WTC11 (cell line): ENCODE data around the gene STPG3. TPM values are rescaled to one million over a fixed set of nuclear protein-coding genes. Genes with fewer than 3 reads are reported as not detected.
A peak's percentile ranks its signal among the peaks of the same experiment; 100 is the strongest.

Experiments
- AR ChIP-seq: fragments of 250-450 bp; sonication (Bioruptor Pico); IDR thresholded peaks from 2 replicates; pipeline ENCODE4 v1.9.0; 2021; ENCODE audit warnings: mild to moderate bottlenecking
- ATF1 ChIP-seq: sonication (generic); formaldehyde crosslinking; IDR thresholded peaks from 2 replicates; pipeline ENCODE4 v1.8.1; 2023; ENCODE audit warnings: mild to moderate bottlenecking, moderate library complexity, missing genetic modification reagents
- ATF3 ChIP-seq: sonication (generic); formaldehyde crosslinking; conservative IDR thresholded peaks from 2 replicates; pipeline ENCODE4 v1.8.1; 2022; ENCODE audit warnings: mild to moderate bottlenecking, missing genetic modification reagents
- CREB1 ChIP-seq: sonication (generic); formaldehyde crosslinking; IDR thresholded peaks from 2 replicates; pipeline ENCODE4 v1.8.0; 2023; ENCODE audit warnings: mild to moderate bottlenecking, missing genetic modification reagents
- CREM ChIP-seq: sonication (generic); formaldehyde crosslinking; IDR thresholded peaks from 2 replicates; pipeline ENCODE4 v1.8.1; 2022; ENCODE audit warnings: mild to moderate bottlenecking, missing genetic modification reagents, moderate library complexity
- E2F1 ChIP-seq: sonication (generic); formaldehyde crosslinking; IDR thresholded peaks from 2 replicates; pipeline ENCODE4 v1.8.0; 2022; ENCODE audit warnings: mild to moderate bottlenecking, missing genetic modification reagents
- E2F5 ChIP-seq: sonication (generic); formaldehyde crosslinking; IDR thresholded peaks from 2 replicates; pipeline ENCODE4 v1.8.1; 2022; ENCODE audit warnings: mild to moderate bottlenecking, moderate library complexity, missing genetic modification reagents
- ELF4 ChIP-seq: sonication (generic); formaldehyde crosslinking; IDR thresholded peaks from 2 replicates; pipeline ENCODE4 v1.8.1; 2022; ENCODE audit warnings: low read depth, mild to moderate bottlenecking, moderate library complexity, missing genetic modification reagents
- EMX1 ChIP-seq: fragments of 250-450 bp; sonication (Bioruptor Pico); IDR thresholded peaks from 2 replicates; pipeline ENCODE4 v1.8.0; 2021; ENCODE audit warnings: mild to moderate bottlenecking
- ERG ChIP-seq: fragments of 250-450 bp; sonication (Bioruptor Pico); IDR thresholded peaks from 2 replicates; pipeline ENCODE4 v1.8.0; 2021; ENCODE audit warnings: mild to moderate bottlenecking
- FOXK1 ChIP-seq: sonication (generic); formaldehyde crosslinking; IDR thresholded peaks from 2 replicates; pipeline ENCODE4 v1.8.0; 2022; ENCODE audit warnings: mild to moderate bottlenecking, moderate library complexity, missing genetic modification reagents
- FOXP1 ChIP-seq: sonication (generic); formaldehyde crosslinking; IDR thresholded peaks from 2 replicates; pipeline ENCODE4 v1.8.0; 2022; ENCODE audit warnings: missing genetic modification reagents, mild to moderate bottlenecking, moderate library complexity, borderline replicate concordance
- HMGA2 ChIP-seq: fragments of 250-450 bp; sonication (Bioruptor Pico); IDR thresholded peaks from 2 replicates; pipeline ENCODE4 v1.4.0; 2021; ENCODE audit warnings: mild to moderate bottlenecking, moderate library complexity
- HMGXB4 ChIP-seq: sonication (generic); formaldehyde crosslinking; IDR thresholded peaks from 2 replicates; pipeline ENCODE4 v1.8.1; 2023; ENCODE audit warnings: mild to moderate bottlenecking, moderate library complexity, missing genetic modification reagents
- NFE2L1 ChIP-seq: sonication (generic); formaldehyde crosslinking; IDR thresholded peaks from 2 replicates; pipeline ENCODE4 v1.8.1; 2023; ENCODE audit warnings: missing genetic modification reagents
- NFYB ChIP-seq: sonication (generic); formaldehyde crosslinking; conservative IDR thresholded peaks from 2 replicates; pipeline ENCODE4 v1.8.0; 2022; ENCODE audit warnings: low read depth, missing genetic modification reagents
- NR1H2 ChIP-seq: sonication (generic); formaldehyde crosslinking; IDR thresholded peaks from 2 replicates; pipeline ENCODE4 v1.9.0; 2021; ENCODE audit warnings: mild to moderate bottlenecking, moderate library complexity, missing genetic modification reagents
- RORB ChIP-seq: fragments of 250-450 bp; sonication (Bioruptor Pico); IDR thresholded peaks from 2 replicates; pipeline ENCODE4 v1.9.0; 2021; ENCODE audit warnings: mild to moderate bottlenecking
- SP1 ChIP-seq: sonication (generic); formaldehyde crosslinking; conservative IDR thresholded peaks from 2 replicates; pipeline ENCODE4 v1.8.1; 2022; ENCODE audit warnings: missing genetic modification reagents
- USF2 ChIP-seq: sonication (generic); formaldehyde crosslinking; IDR thresholded peaks from 2 replicates; pipeline ENCODE4 v1.8.1; 2023; ENCODE audit warnings: mild to moderate bottlenecking, missing genetic modification reagents, moderate library complexity
- ZNF138 ChIP-seq: sonication (generic); formaldehyde crosslinking; conservative IDR thresholded peaks from 2 replicates; pipeline ENCODE4 v1.8.1; 2022; ENCODE audit warnings: mild to moderate bottlenecking, moderate library complexity, missing genetic modification reagents
- ZNF219 ChIP-seq: sonication (generic); formaldehyde crosslinking; IDR thresholded peaks from 2 replicates; pipeline ENCODE4 v1.8.0; 2023; ENCODE audit warnings: missing genetic modification reagents, mild to moderate bottlenecking, borderline replicate concordance
- ZNF317 ChIP-seq: sonication (generic); formaldehyde crosslinking; IDR thresholded peaks from 2 replicates; pipeline ENCODE4 v1.8.1; 2023; ENCODE audit warnings: low read depth, mild to moderate bottlenecking, moderate library complexity, missing genetic modification reagents, borderline replicate concordance
- ZNF425 ChIP-seq: fragments of 250-450 bp; sonication (Bioruptor Pico); conservative IDR thresholded peaks from 2 replicates; pipeline ENCODE4 v1.9.0; 2021; ENCODE audit warnings: mild to moderate bottlenecking
- ZNF671 ChIP-seq: fragments of 250-450 bp; sonication (Bioruptor Pico); IDR thresholded peaks from 2 replicates; pipeline ENCODE4 v1.8.0; 2021; ENCODE audit warnings: mild to moderate bottlenecking
- ZSCAN18 ChIP-seq: fragments of 250-450 bp; sonication (Bioruptor Pico); IDR thresholded peaks from 2 replicates; pipeline ENCODE4 v2.1.2; 2022; ENCODE audit warnings: mild to moderate bottlenecking, moderate library complexity
- total RNA-seq: library from RNA; stranded (reverse); gene quantifications from 3 replicates; pipeline ENCODE4 v1.2.3, GENCODE V29; 2021

Gene STPG3
- total RNA-seq, 1 experiment from 2014 or later: 0.26 TPM

- TF ChIP-seq FOXP1 (CRISPR knock-in tag) (peak; percentile 76; the same call in 1 of the 2 replicates), ATF1 (CRISPR knock-in tag) (no peak), CREM (no peak), ELF4 (CRISPR knock-in tag) (no peak), ZNF425 (CRISPR knock-in tag) (no peak), ERG (CRISPR knock-in tag) (no peak), RORB (CRISPR knock-in tag) (no peak), ZNF671 (CRISPR knock-in tag) (no peak), ZNF317 (CRISPR knock-in tag) (no peak), E2F5 (CRISPR knock-in tag) (peak; percentile 78; the same call in 1 of the 2 replicates), E2F1 (CRISPR knock-in tag) (no peak), HMGXB4 (peak; percentile 84; the same call in 1 of the 2 replicates), ZNF219 (CRISPR knock-in tag) (no peak), SP1 (peak; percentile 44; the same call in 1 of the 2 replicates), HMGA2 (CRISPR knock-in tag) (no peak), ATF3 (CRISPR knock-in tag) (no peak), AR (CRISPR knock-in tag) (no peak), NFE2L1 (CRISPR knock-in tag) (no peak), USF2 (CRISPR knock-in tag) (no peak), FOXK1 (CRISPR knock-in tag) (no peak), NR1H2 (no peak), EMX1 (CRISPR knock-in tag) (no peak), ZNF138 (CRISPR knock-in tag) (no peak), NFYB (CRISPR knock-in tag) (no peak), ZSCAN18 (CRISPR knock-in tag) (no peak), CREB1 (no peak)
Observed at GRCh38 chr9:137277329-137278041, 26.4 kb downstream of the STPG3 start, which contains the start of gene TOR4A (continued).
